ENCODE results near the gene KCNMA1.

DNA sequence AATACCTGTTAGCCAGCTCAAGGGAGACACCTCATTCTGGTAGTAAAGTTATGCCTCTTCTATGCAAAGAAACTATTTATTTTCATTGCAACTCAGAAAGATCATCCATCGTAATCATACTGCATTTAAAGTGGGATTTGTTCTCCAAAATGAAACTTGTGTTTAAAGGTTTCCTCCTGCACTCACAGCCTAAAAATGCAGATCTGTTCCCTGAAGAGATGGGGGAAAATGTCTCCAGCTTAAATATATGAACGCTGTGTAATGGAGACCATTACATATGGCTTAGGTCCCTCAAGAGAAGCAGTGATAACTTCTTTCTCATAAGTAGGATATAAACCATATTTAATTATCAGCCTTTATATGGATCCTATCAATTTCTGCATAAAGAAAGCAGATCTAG, 665.1 kb downstream of the KCNMA1 start:
- TF ChIP-seq SP1 (IDR thresholded peaks at IDR 0.05; ENCODE audit: low read depth, low read length), result no peak
- TF ChIP-seq, protein P1, sequence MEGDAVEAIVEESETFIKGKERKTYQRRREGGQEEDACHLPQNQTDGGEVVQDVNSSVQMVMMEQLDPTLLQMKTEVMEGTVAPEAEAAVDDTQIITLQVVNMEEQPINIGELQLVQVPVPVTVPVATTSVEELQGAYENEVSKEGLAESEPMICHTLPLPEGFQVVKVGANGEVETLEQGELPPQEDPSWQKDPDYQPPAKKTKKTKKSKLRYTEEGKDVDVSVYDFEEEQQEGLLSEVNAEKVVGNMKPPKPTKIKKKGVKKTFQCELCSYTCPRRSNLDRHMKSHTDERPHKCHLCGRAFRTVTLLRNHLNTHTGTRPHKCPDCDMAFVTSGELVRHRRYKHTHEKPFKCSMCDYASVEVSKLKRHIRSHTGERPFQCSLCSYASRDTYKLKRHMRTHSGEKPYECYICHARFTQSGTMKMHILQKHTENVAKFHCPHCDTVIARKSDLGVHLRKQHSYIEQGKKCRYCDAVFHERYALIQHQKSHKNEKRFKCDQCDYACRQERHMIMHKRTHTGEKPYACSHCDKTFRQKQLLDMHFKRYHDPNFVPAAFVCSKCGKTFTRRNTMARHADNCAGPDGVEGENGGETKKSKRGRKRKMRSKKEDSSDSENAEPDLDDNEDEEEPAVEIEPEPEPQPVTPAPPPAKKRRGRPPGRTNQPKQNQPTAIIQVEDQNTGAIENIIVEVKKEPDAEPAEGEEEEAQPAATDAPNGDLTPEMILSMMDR (IDR thresholded peaks at IDR 0.05 in 2 of 3, conservative IDR thresholded peaks at IDR 0.05 in 1 of 3; ENCODE audit: control insufficient read depth in 2 of 3, extremely low read depth in 1 of 3, insufficient read depth in 1 of 3, low read depth in 3 of 3, low read length in 3 of 3), result no peak
- TF ChIP-seq POLR2A (IDR thresholded peaks at IDR 0.05; ENCODE audit: low read depth, low read length), result no peak
- TF ChIP-seq, protein P2, sequence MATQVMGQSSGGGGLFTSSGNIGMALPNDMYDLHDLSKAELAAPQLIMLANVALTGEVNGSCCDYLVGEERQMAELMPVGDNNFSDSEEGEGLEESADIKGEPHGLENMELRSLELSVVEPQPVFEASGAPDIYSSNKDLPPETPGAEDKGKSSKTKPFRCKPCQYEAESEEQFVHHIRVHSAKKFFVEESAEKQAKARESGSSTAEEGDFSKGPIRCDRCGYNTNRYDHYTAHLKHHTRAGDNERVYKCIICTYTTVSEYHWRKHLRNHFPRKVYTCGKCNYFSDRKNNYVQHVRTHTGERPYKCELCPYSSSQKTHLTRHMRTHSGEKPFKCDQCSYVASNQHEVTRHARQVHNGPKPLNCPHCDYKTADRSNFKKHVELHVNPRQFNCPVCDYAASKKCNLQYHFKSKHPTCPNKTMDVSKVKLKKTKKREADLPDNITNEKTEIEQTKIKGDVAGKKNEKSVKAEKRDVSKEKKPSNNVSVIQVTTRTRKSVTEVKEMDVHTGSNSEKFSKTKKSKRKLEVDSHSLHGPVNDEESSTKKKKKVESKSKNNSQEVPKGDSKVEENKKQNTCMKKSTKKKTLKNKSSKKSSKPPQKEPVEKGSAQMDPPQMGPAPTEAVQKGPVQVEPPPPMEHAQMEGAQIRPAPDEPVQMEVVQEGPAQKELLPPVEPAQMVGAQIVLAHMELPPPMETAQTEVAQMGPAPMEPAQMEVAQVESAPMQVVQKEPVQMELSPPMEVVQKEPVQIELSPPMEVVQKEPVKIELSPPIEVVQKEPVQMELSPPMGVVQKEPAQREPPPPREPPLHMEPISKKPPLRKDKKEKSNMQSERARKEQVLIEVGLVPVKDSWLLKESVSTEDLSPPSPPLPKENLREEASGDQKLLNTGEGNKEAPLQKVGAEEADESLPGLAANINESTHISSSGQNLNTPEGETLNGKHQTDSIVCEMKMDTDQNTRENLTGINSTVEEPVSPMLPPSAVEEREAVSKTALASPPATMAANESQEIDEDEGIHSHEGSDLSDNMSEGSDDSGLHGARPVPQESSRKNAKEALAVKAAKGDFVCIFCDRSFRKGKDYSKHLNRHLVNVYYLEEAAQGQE (IDR thresholded peaks at IDR 0.05; ENCODE audit: low read depth, low read length), result no peak
- no peak for TF ChIP-seq RCOR1 (conservative IDR thresholded peaks at IDR 0.05; ENCODE audit: low read depth, low read length)
- TF ChIP-seq SMAD1 (IDR thresholded peaks at IDR 0.05; ENCODE audit: low read depth, partially characterized antibody), result no peak
- no peak for TF ChIP-seq RFX5 (IDR thresholded peaks at IDR 0.05; ENCODE audit: low read depth, low read length)
- TF ChIP-seq SREBF2 (IDR thresholded peaks at IDR 0.05; ENCODE audit: low read length), result no peak
- no peak for TF ChIP-seq POLR2AphosphoS5 (IDR thresholded peaks at IDR 0.05; ENCODE audit: low read length)
- no peak for TF ChIP-seq LARP7 (IDR thresholded peaks at IDR 0.05)
- TF ChIP-seq ZNF592 (IDR thresholded peaks at IDR 0.05), result no peak
